HG03025 (cell line): ENCODE results near the gene TIE1.

Source experiments
- ATAC-seq: cut with Tn5 transposase; IDR thresholded peaks from one replicate; pipeline ENCODE4 v1.9.1; 2021; ENCODE audit warnings: mild to moderate bottlenecking, moderate library complexity; ENCODE audit not compliant: unreplicated experiment, low FRiP score

TIE1 gene

GRCh38 chr1:43292679-43293078 is 8.1 kb upstream of the TIE1 start:
- ATAC-seq: no peak

GRCh38 chr1:43293176-43293575 is 7.6 kb upstream of the TIE1 start:
- ATAC-seq: no peak

- ATAC-seq: no peak
These were observed 6.7 kb upstream of the TIE1 start for GRCh38 chr1:43293896-43294760.

- ATAC-seq: no peak
These were observed 6.0 kb upstream of the TIE1 start for GRCh38 chr1:43294761-43295160.

GRCh38 chr1:43296207-43296606 is 4.6 kb upstream of the TIE1 start:
- ATAC-seq: no peak

GRCh38 chr1:43298055-43298454 is 2.7 kb upstream of the TIE1 start:
- no peak for ATAC-seq

- ATAC-seq: no peak
These were observed 1.7 kb upstream of the TIE1 start for GRCh38 chr1:43299101-43299500.

- no peak for ATAC-seq
These were observed 1.4 kb downstream of the TIE1 start for GRCh38 chr1:43302201-43302600.

GRCh38 chr1:43302721-43303470 is 2.1 kb downstream of the TIE1 start:
- ATAC-seq: no peak

- ATAC-seq: no peak
These were observed 2.9 kb downstream of the TIE1 start for GRCh38 chr1:43303471-43304313.

GRCh38 chr1:43304314-43304681 is 3.5 kb downstream of the TIE1 start:
- ATAC-seq: no peak

GRCh38 chr1:43304771-43305300 is 4.1 kb downstream of the TIE1 start:
- ATAC-seq: no peak

- no peak for ATAC-seq
These were observed 4.7 kb downstream of the TIE1 start for GRCh38 chr1:43305461-43305860.

- no peak for ATAC-seq
These were observed 5.3 kb downstream of the TIE1 start for GRCh38 chr1:43305926-43306687.

- no peak for ATAC-seq
These were observed 6.1 kb downstream of the TIE1 start for GRCh38 chr1:43306688-43307457.

GRCh38 chr1:43307458-43308158 is 6.8 kb downstream of the TIE1 start:
- no peak for ATAC-seq

GRCh38 chr1:43308635-43309404 is 8.0 kb downstream of the TIE1 start:
- ATAC-seq: no peak
